ENCODE measurements around the gene UBL3. TPM values are rescaled to one million over a fixed set of nuclear protein-coding genes. Genes with fewer than 3 reads are reported as not detected.

Gene UBL3
- total and polyA plus RNA-seq, 10 of the 15 experiments (the other 5 are each of a cell fraction or from before 2014, with no cell fraction given) = 5.5 to 13.7 (median 10.6) TPM

DNA sequence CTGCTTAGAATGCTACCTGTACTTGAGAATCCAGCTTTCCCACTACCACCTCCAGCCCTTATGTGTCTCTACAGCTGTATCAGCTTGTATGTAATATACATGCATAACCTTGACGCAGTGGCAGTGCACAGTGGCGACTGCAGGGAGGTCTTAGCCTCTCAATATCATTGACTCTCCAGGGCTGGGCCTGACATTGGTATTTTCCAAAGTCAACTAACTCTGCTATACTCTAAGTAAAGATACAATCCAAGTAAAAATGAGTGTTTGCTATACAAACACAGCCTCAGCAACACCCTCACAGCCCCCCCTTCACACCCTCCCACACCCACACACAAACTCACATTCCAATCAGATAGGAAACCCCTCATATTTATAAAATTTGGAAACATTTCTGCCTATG lies 6.7 kb upstream of the UBL3 start (continued):
- TF ChIP-seq, protein P1, sequence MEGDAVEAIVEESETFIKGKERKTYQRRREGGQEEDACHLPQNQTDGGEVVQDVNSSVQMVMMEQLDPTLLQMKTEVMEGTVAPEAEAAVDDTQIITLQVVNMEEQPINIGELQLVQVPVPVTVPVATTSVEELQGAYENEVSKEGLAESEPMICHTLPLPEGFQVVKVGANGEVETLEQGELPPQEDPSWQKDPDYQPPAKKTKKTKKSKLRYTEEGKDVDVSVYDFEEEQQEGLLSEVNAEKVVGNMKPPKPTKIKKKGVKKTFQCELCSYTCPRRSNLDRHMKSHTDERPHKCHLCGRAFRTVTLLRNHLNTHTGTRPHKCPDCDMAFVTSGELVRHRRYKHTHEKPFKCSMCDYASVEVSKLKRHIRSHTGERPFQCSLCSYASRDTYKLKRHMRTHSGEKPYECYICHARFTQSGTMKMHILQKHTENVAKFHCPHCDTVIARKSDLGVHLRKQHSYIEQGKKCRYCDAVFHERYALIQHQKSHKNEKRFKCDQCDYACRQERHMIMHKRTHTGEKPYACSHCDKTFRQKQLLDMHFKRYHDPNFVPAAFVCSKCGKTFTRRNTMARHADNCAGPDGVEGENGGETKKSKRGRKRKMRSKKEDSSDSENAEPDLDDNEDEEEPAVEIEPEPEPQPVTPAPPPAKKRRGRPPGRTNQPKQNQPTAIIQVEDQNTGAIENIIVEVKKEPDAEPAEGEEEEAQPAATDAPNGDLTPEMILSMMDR (IDR thresholded peaks at IDR 0.05 in 2 of 3, conservative IDR thresholded peaks at IDR 0.05 in 1 of 3; ENCODE audit: control insufficient read depth in 2 of 3, extremely low read depth in 1 of 3, insufficient read depth in 1 of 3, low read depth in 3 of 3, low read length in 3 of 3) = no peak
- TF ChIP-seq, protein P2, sequence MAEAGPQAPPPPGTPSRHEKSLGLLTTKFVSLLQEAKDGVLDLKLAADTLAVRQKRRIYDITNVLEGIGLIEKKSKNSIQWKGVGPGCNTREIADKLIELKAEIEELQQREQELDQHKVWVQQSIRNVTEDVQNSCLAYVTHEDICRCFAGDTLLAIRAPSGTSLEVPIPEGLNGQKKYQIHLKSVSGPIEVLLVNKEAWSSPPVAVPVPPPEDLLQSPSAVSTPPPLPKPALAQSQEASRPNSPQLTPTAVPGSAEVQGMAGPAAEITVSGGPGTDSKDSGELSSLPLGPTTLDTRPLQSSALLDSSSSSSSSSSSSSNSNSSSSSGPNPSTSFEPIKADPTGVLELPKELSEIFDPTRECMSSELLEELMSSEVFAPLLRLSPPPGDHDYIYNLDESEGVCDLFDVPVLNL (IDR thresholded peaks at IDR 0.05; ENCODE audit: low read depth, low read length) = no peak
- no peak for TF ChIP-seq RBBP5 (conservative IDR thresholded peaks at IDR 0.05)
- no peak for TF ChIP-seq SIX5 (IDR thresholded peaks at IDR 0.05; ENCODE audit: low read depth, low read length, severe bottlenecking)
- no peak for TF ChIP-seq POU2F2 (IDR thresholded peaks at IDR 0.05; ENCODE audit: borderline replicate concordance, low read depth, low read length)
- TF ChIP-seq ZNF622 (IDR thresholded peaks at IDR 0.05) = no peak
- TF ChIP-seq NR2C1 (IDR thresholded peaks at IDR 0.05) = no peak

DNA sequence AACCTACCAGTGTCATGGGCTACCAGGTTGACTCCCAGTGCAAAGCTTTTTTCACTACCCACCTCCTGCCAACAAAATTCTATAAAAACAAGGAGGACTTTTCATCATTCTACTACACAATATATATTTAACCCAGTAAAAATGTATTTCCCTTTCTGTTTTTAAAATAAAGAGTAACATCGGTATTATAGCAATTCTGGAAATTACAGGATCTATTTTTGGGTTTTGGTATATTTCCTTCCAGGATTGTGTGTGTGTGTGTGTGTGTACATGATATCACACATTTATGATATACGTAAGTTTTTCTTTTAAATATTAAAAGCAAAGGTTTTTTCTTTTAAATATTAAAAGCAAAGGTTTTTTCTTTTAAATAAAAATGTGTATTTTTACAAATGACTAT lies 6.0 kb upstream of the UBL3 start:
- Histone ChIP-seq H3K9me3 (replicated peaks; ENCODE audit: control insufficient read depth, insufficient read depth, low read length) (no peaks in the 10 kb centered on the region), H3K27me3 (replicated peaks in 1 of 2; ENCODE audit: control insufficient read depth in 2 of 2, insufficient read depth in 2 of 2, low read length in 1 of 2) (no peaks in the 10 kb centered on the region; a peak in 1 of 4 replicates), H4K20me1 (ENCODE audit: control insufficient read depth, insufficient read depth) (no peaks in the 10 kb centered on the region), H3K4me1 (ENCODE audit: control insufficient read depth, insufficient read depth, low read length) (no peaks in the 10 kb centered on the region), H2AFZ (ENCODE audit: control insufficient read depth, low read depth, low read length) (no peak overlapping the region), H3K36me3 (ENCODE audit: control insufficient read depth in 2 of 2, insufficient read depth in 2 of 2, low read length in 1 of 2) (no peaks in the 10 kb centered on the region), H3K9ac (ENCODE audit: control insufficient read depth, insufficient read depth, low read length) (no peak overlapping the region), H3K27ac (ENCODE audit: control insufficient read depth, insufficient read depth) (no peak overlapping the region), H3K4me2 (ENCODE audit: control insufficient read depth, insufficient read depth) (no peak overlapping the region), H3K79me2 (ENCODE audit: control insufficient read depth, insufficient read depth, low read length) (no peaks in the 10 kb centered on the region), H3K4me3 (no peak overlapping the region)
- ChIA-PET CTCF (no interaction called here), RAD21 (ENCODE audit: unreplicated experiment) (no interaction called here), POLR2A (no interaction called here), SMC1A (ENCODE audit: uncharacterized antibody, unreplicated experiment) (no interaction called here)
- in situ Hi-C loops (cut with MboI) = no loop called here
- ATAC-seq (no peak), DNase-seq (ENCODE audit: low read depth, low spot score) (no peak), FAIRE-seq (no peak)
- intact Hi-C loops (cut with micrococcal nuclease; ENCODE audit: unreplicated experiment) = no loop called here
- TF ChIP-seq TAF1 (IDR thresholded peaks at IDR 0.05; ENCODE audit: borderline replicate concordance, low read depth, low read length) (no peak), CBFB (IDR thresholded peaks at IDR 0.05; ENCODE audit: low read depth) (no peak), SUZ12 (IDR thresholded peaks at IDR 0.05; ENCODE audit: unreplicated experiment) (no peak), FOXK2 (IDR thresholded peaks at IDR 0.05) (no peak), HCFC1 (IDR thresholded peaks at IDR 0.05; ENCODE audit: low read length) (no peak), PML (IDR thresholded peaks at IDR 0.05; ENCODE audit: low read length) (no peak), ZNF622 (IDR thresholded peaks at IDR 0.05) (no peak), CHD2 (IDR thresholded peaks at IDR 0.05; ENCODE audit: borderline replicate concordance, low read depth, low read length) (no peak)
- TF ChIP-seq, protein P3, sequence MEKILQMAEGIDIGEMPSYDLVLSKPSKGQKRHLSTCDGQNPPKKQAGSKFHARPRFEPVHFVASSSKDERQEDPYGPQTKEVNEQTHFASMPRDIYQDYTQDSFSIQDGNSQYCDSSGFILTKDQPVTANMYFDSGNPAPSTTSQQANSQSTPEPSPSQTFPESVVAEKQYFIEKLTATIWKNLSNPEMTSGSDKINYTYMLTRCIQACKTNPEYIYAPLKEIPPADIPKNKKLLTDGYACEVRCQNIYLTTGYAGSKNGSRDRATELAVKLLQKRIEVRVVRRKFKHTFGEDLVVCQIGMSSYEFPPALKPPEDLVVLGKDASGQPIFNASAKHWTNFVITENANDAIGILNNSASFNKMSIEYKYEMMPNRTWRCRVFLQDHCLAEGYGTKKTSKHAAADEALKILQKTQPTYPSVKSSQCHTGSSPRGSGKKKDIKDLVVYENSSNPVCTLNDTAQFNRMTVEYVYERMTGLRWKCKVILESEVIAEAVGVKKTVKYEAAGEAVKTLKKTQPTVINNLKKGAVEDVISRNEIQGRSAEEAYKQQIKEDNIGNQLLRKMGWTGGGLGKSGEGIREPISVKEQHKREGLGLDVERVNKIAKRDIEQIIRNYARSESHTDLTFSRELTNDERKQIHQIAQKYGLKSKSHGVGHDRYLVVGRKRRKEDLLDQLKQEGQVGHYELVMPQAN (conservative IDR thresholded peaks at IDR 0.05) = no peak
- TF ChIP-seq, protein P4, sequence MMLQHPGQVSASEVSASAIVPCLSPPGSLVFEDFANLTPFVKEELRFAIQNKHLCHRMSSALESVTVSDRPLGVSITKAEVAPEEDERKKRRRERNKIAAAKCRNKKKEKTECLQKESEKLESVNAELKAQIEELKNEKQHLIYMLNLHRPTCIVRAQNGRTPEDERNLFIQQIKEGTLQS (IDR thresholded peaks at IDR 0.05; ENCODE audit: borderline replicate concordance, extremely low read depth, low read depth, low read length) = no peak
- no TSS peak for BruUV-seq (replicated peaks)
- 38% methylated on average over 2 of the region's 2 CpGs for WGBS (ENCODE audit: insufficient coverage, insufficient replicate concordance, low lambda C conversion rate, missing lambda C conversion rate)
